Fibroblast of gingiva (primary cell): ENCODE measurements around the gene KCNJ4.

Experiments
- DNase-seq: peaks from one replicate; pipeline ENCODE4 v3.0.0-alpha.2; 2011; ENCODE audit warnings: low read depth

The KCNJ4 gene

DNA sequence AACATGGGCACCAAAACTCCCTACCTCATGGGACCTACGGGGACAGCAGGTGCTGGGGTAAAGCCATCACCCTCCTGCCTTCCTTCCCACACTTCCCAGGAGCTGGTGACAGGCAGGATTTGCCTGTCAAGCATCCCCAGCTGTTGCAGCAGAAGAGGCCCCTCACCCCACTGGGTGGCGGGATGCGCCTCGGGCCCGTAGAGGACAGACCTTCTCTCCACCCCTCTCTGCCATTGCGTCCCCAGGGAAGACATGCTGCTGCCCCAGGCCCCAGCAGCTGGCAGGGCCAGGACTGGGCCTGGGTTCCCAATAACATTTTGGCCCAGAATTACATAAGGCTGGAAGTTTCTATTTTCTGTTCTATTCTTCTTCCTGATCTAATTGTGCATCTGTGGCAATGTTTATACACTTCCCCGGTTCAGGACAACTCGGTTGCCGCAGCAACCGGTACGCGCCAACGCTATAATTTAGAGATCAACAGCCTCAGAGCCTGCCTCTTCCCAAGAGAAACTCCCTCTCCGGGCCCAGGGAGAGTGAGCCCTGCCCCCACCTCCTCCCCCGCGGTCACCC is 25.4 kb downstream of the KCNJ4 start:
- peak; percentile 15 for DNase-seq

GRCh38 chr22:38428714-38429113 is 26.3 kb downstream of the KCNJ4 start:
- no peak for DNase-seq

DNA sequence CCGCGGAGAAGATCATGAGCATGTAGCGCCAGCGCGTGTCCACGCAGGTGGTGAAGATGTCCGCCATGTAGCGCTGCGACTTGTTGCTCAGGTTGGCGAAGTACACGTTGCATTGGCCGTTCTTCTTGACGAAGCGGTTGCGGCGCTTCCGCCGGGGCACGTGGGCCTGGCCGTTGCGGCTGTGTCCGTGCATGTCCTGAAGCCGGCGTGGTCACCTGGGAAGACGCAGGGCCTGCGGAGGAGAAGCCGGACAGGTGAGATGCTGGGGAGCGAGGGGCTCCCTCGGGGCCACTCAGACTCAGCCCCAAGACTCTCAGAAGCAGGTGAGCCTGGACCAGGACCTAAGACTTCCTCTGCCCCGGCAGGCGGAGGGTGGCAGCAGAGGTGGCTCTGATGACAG is 27.1 kb downstream of the KCNJ4 start:
- no peak for DNase-seq

GRCh38 chr22:38427465-38427864 is 27.5 kb downstream of the KCNJ4 start:
- no peak for DNase-seq

DNA sequence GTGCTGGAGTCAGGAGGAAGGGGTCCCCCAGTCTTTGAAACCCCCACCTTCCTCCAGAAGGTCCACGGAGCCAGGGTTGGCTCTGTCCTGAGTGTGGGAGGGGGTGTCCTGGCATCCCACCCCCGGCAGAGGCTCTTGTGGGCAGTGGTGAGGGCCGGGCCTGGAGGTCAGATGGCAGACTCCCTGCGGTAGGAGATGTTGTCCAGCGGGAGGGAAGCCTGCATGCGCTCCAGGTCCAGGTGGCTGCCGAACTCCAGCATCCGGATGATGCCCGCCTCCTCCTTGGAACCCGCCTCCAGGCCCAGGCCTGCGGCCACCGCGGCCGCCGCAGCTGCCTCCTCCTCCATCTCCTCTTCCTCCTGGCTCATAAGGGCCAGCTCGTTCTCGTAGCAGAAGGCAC is 28.4 kb downstream of the KCNJ4 start:
- DNase-seq: no peak

DNA sequence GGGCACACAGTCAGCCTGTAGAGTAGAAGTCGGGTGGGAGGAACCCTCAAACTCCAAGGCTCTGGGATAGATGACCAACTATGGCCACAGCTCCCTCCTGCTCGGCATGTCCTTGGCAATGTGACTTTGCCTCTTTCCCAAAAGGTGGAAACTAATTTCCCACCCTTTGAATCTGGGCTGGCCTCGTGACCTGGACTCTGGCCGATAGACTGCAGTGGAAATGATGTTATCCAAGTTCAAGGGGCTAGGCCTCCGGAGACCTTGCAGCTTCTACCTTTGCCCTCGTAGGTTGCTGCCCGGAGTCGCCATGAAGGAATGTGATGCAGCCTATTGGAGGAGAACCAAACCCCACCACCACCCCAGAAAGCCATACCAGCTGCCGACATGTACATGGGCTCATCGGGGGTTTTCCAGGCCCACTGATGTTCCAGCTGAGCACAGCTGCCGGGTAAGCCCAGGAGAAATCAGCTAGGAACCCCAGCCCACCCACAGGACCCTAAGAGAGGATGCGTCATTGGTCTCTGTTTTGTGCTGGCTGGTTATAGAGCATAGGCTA is 30.4 kb downstream of the KCNJ4 start:
- no peak for DNase-seq

GRCh38 chr22:38423512-38424503 is 31.2 kb downstream of the KCNJ4 start:
- no peak for DNase-seq

DNA sequence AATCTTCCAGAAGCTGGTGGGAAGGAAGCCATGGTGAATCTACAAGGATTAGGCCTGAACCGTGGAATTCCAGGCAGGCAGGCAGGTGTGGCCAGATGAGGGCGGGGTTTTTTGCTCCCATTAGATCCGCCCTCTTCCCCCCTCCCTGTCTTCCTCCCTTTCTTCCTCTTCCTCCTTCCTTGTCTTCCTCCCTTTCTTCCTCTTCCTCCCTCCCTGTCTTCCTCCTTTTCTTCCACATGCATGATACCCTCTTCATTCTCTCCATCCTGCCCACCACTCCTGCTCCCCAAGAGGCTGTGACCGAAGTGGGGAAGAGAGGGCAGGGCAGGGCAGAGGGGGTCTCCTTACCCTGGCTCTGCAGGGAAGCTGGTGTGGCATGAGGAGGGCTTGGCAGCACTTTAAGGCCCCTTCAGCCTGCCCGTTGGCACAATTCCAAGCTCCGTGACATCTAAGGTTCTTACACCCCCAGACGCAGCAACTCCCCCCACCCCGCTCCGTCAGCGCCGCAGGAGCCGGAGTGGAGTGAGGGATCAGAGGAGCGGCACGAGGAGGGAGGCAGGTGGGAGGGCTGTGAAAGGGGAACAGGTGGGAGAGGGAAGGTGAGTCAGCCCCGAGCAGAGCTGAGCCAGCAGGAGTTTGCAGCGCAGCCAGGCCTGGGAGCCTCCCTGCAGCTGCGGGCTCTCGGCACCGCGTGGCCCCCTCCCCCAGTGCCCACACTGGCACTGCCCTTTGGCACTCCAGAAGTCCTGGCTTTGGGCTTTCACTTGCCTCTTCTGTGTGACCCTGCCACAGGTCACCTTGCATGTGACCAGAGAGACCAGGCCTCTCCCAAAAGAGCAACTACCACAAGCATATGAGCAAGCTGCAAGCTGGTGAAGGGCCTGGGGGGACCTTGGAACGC is 32.1 kb downstream of the KCNJ4 start:
- no peak for DNase-seq

GRCh38 chr22:38420734-38421133 is 34.3 kb downstream of the KCNJ4 start:
- no peak for DNase-seq

DNA sequence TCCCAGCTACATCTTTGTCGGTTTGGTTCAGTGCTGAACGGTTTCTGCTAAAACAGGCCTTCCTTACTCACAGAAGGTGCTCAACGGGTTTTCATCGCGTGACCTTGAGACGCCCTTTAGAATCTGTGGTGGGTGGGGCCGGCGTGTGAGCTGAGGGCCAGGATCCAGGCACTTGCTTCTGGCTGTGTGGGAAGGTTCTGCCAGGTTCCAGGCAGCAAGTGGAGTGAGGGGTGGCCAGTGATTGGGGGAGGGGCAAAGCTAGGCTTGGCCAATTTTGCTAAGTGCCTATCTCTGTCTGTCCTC is 35.2 kb downstream of the KCNJ4 start:
- no peak for DNase-seq

- no peak for DNase-seq
These were observed 35.7 kb downstream of the KCNJ4 start for GRCh38 chr22:38419121-38419857.

GRCh38 chr22:38418589-38418988 is 36.4 kb downstream of the KCNJ4 start:
- DNase-seq: no peak

GRCh38 chr22:38417252-38418060 is 37.5 kb downstream of the KCNJ4 start:
- no peak for DNase-seq

DNA sequence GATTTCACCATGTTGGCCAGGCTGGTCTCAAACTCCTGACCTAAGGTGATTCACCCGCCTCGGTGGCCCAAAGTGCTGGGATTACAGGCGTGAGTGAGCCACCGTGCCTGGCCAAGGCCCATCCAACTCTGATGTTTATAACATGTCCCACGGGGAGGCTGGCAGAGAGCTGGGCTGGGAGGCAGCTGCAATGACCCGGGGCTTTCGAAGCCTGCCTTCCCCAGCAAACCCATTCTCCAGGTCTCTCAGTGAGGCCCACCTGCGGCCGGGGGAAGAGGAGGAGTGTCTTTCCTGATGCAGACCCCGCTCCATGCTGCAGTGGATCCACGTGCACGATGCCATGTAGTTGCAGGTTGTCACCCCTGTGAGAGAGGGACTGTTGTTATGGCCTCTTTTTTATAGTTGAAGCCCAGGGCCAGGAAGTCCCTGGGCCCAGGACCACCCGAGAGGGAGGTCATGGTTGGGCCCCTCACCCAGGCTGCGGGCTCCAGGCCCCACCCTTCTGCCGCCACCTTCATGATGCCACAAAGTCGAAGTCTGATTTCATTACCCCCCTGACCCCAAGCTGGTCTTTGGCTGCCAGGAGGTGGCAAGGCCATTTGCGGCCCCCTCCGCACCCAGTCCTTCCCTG is 38.3 kb downstream of the KCNJ4 start:
- DNase-seq: no peak

GRCh38 chr22:38415561-38416321 is 39.3 kb downstream of the KCNJ4 start:
- no peak for DNase-seq

- DNase-seq: no peak
These were observed 40.0 kb downstream of the KCNJ4 start for GRCh38 chr22:38415046-38415445.

- DNase-seq: no peak
These were observed 41.0 kb downstream of the KCNJ4 start for GRCh38 chr22:38414009-38414395.

DNA sequence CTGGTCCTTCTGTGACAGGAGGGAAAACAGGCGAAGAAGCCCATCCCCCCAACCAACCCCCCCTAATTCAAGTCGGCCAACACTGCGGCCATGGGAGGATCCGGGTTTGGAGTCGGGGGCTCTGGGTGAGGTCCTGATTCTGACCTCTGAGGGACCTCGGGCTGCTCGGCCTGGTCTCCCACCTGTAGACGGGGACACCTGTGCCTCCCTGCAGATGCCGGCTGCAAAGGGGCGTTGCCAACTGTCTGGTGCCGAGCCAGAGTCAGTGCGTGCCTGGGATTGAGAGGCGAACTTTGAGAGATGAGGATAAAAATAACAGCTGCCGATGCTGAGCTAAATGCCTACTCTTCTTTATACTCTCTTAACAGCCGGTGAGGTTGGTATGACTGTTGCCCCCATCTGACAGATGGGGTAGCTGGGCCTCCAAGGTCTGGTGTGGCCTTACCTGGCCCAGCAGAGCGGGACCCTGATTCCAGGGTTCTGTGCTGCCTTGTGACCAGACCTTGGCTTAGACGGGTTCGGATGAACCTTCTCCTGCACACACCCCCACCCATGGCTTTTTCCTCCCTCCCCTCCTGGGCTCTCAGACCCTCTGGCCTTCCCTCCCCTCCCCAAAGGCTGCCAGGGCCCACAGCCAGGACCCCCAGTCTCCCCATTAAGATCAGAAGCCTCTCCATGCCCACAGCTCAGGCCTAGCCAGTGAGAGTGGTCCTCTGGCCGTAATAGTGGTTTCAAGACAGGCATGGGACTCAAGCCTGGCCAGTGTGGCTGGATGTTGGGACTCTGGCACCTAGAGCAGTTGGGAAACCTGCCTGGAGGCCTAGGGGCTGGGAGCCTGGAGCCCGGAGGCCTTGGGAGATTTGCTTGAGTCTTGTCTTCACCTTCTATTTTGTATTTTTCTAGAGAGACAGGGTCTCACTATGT is 41.7 kb downstream of the KCNJ4 start:
- DNase-seq: no peak
